SIG-M5 treated with dmso at 0.1 percent for 504 hours (cell line): ENCODE results near the gene SUPT20H.
"Not testable (repeated sequence)": the region's sequence is repeated elsewhere in the genome, so short reads cannot be mapped to it uniquely, and the experiment has no call there.

Source experiments
- DNase-seq: peaks from one replicate; lab custom pipeline; 2025; ENCODE audit not compliant: unreplicated experiment; lab: John Stamatoyannopoulos, UW

The SUPT20H gene

DNA sequence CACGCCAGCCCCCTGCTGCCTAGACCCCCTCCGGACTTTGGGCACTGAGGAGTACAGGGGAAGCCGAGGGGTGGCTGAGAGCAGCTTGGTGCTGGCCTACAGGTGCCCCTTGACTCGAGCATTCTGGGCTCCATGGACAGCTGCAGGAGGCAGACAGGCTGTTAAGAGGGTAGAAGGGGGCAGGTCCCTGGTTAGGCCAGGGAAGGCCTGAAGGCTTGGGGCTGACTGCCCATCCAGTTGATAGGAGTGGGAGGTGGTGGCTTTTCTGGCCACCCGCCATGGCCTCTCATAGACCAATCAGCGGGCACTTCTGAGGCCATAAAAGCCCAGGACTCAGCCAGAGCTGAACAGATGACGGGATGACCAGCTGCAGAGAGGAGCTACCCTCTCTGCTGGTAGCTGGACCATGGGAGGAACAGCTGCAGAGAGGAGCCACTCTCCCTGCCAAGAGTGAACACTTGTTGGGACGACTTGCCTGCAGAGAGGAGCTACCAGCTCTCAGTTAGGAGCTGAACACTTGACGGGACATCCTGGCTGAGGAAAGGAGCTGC, 10.7 kb upstream of the SUPT20H start:
- no peak for DNase-seq

DNA sequence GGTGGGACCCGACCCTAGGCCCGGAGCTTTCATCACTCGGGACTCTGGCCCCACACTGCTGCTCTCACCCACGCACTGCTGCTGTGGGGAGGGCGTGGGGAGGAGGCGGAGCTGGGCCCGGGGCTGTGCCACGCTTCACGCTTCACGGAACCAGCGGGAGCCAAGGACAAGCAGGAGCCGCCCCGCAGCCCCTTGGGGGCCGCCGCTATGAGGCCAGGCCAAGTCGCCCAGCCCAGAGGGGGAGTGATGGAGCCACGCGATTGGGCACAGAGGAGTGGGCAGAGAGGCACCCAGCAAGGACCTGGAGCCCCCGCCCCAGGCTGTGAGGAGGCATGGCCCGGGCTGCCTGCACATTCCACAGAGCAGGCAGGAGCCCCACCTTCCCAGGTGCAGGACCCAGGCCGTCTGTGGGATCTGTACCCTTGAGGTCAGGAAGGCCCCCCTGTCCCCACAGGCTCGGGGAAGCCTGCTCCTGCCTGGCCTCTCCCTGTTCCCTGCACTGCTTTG, 10.2 kb upstream of the SUPT20H start:
- no peak for DNase-seq

DNA sequence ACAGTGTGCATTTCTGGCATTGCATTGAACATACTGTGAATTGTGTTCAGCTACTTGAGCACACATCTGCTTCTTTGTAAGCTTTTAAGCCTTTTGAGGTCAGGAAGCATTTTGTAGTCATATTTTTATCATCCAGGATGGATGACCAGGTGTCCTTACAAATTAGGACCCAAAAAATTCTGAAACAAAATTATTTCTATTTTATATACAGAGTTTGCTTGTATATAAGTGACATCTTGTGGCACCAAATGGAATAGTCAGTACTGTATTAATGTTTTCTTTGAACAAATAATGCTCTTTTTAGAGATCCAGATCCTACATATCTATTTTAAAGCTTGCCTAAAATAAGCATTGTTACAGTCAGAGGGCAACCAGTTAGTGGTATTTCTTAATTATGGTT, 9.5 kb upstream of the SUPT20H start:
- peak; percentile 7 for DNase-seq

DNA sequence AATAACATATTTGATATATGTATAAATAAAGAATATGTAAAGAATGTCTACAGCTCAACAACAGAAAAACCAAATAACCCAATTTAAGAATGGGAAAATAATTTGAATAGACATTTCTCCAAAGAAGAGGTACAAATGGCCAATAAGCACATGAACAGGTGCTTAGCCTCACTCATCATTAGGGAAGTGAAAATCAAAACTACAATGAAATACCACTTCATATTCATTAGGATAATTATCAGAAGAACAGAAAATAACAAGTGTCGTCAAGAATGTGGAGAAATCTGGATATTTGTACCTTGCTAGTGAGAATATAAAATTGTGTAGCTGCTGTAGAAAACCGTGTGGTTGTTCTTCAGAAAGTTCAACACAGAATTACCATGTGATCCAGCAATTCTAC, 8.4 kb upstream of the SUPT20H start:
- no peak for DNase-seq

DNA sequence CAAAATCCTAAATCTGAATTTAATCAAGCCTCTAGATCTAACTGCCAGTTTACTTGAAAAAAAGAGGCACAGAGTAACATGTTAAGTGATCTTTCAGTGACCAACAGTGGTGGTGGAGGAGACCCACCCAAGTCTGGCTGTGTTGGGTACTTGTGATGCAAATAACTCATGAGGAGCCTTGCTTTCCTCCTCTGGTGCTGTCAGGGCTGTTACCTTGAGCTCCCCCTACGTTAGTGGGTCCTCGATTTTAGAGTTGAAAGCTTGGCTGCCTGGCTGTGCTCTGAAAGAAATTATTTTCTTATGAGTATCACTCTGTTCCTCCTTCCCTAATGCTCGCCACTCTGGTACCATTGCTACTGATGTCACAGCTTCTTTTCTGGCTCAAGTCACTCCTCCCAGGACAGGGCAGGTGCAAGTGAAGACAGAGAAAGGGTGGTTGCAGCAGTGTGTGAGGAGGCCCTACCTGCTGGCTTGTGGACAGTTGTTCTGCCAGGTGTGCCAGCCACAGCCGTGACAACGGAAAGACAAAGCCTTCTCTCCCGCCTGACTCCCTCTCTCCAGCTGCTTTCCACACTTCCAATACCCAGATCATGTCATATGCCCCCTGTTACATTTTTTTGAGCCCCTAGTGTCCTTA, 6.5 kb upstream of the SUPT20H start:
- DNase-seq, result no peak

DNA sequence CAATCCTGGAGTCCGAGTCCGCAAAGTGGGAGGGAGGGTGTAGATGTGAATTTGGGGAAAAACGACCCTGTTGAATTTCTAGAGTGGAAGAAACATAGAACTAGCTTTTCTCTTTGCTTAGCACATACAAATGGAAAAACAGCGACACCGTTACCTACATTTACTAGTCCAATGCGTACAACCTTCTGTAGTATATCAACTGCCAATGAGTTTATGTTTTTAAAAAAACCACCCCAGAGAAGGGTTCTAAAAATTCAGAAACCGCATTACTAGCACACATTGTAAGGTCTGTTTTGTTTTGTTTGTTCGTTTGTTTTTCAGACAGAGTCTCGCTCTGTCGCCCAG, 332 bp upstream of the SUPT20H start:
- no peak for DNase-seq

DNA sequence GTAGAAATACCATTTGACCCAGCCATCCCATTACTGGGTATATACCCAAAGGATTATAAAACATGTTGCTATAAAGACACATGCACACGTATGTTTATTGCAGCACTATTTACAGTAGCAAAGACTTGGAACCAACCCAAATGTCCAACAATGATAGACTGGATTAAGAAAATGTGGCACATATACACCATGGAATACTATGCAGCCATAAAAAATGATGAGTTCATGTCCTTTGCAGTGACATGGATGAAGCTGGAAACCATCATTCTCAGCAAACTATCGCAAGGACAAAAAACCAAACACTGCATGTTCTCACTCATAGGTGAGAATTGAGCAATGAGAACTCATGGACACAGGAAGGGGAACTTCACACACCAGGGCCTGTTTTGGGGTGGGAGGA, 3.3 kb downstream of the SUPT20H start:
- not testable (repeated sequence) for DNase-seq

DNA sequence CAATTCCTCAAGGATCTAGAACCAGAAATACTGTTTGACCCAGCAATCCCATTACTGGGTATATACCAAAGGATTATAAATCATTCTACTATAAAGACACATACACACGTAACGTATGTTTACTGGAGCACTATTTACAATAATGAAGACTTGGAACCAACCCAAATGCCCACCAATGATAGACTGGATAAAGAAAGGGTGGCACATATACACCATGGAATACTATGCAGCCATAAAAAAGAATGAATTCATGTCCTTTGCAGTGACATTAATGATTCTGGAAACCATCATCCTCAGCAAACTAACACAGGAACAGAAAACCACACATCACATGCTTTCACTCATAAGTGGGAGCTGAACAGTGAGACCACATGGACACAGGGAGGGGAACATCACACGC, 6.4 kb downstream of the SUPT20H start:
- DNase-seq, result not testable (repeated sequence)

DNA sequence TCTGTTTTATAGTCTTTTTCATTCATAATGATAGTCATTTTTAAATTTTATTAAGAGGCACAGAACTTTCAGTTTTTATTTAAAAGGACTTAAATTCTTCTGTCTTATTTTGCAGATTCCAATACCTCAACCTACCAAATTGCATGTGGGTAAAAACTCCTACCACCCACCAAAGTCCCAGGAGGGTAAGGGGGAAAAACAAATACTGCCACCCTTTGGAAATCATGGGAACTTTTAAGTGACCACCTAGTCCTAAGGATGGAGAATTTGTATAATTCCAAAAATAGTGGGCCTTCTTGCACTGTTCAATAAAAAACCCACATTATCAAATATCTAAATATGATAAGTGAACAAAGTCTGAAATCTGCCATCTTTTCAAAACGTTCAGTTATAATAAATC, 9.7 kb downstream of the SUPT20H start:
- DNase-seq, result no peak

DNA sequence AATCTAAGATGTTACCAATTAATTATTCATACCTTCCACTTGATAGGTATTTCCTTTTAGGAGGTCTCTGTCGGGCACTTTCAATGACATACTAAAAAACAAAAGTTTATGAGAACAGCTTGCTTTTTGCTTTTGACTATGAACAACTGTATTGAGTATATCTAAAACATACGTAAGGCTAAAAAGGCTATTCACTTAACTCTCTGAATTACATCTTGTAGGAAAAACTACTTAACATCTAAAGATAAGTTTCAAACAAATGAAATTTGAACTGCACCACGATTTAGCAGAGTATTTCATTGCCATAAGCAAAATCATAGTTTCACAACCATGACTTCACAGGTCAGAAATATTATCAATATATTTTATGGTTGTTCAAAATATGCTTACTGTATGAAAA, 11.6 kb downstream of the SUPT20H start:
- no peak for DNase-seq

DNA sequence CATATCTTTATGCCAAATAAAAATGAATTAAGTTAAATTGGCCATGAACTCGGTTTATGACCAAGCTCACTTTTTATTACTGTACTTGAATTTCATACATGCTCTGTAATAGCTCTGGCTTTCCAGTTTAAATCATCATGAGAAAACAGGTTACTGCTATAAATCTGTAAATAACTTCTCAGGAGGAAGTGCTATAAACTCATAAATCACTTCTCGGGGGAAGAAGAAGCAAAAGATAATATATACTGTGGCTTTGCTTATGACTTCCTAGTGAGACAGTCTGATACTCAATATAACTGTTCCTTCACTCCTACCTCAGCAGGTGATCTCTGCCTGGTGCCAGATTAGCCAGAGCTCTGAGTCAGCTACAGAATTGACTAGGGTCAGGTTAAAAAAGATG, 12.5 kb downstream of the SUPT20H start:
- DNase-seq, result no peak

DNA sequence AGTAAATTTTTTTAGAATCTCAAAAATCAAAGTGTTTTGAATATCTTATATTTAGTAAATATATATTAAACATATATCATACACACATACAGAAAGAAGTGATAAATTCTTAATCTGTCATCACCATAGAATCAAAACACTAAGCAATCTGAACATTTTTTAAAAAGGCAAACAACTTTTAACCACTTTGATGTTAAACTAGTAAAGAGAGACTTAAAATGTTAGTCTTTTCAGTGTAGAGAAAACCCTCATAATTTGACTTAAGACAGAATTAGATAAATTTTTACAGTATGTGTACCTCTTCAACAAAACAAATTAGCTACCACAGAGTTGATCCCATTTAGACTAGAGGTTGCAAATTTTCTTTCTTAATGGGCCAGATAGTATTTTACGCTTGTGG, 13.4 kb downstream of the SUPT20H start:
- DNase-seq, result no peak

DNA sequence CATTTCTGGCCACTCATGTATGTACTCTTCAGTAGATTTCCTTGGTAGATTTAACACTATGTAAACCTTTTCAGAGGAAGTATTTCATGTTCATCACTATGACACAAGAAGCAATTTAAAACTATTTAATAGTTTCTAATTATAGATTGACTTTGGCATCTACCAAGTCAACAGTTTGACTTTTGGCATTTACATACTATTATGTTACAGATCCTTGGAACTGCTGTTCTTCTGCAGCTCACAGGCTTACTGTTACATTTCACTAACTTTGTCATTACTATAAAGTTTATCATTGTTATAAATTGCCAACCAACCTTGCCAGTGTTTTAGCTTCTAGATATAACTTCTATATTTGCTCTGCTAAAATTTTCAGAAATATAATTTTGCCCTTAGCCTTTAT, 18.7 kb downstream of the SUPT20H start:
- no peak for DNase-seq

DNA sequence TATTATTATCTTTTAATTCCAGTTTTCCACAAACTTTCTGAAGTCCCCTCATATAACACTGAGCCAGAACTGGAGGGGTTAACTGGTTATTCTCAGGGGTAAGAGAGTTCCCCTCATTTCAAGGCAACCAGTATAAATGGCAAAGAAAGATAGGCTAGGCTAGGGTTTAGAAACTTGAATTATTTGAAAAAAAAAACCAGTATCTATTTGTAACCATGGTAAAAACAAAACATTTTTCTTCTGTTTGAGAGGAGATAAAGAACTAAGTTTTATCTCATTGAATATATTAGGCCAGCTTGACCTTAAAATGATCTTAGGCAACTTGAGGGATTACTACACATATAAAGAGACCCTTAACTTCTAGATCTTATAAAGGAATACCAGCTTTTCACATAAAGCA, 19.6 kb downstream of the SUPT20H start:
- no peak for DNase-seq

DNA sequence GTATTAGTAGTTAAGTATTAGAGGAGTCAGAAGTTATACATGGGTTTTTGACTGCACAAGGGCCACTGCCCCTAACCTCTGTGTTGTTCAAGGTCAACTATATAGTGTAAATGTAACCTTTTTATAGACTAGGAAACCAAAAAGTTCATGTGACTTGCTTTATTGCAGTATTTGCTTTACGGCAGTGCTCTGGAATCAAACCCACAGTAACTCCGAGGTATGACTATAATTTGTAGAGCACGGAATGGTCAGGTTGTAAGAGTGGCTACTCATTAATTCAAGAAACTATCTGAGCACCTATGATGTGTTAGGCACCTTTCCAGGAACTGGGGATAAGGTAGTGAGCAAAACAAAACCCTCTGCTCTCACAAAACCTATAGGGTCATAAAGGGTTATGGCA, 22.2 kb downstream of the SUPT20H start:
- DNase-seq, result no peak

DNA sequence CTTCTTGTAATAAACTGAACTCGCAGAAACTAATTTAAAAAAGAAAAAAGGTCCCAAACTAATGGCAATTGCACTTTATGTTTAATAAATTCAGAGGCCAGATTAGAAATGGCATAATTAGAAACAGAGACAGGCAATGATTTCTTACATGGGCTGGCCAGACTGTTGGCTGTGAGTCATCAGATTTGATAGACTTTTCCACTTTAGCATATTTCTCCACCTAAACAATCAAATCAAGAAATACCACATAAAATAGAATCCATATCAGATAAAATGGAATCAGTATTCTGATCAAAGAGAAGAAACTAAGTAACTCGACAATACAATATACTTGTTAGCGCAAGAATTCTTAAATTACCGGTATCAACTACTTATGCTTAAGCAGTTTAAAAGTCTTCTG, 29.9 kb downstream of the SUPT20H start:
- DNase-seq, result no peak

DNA sequence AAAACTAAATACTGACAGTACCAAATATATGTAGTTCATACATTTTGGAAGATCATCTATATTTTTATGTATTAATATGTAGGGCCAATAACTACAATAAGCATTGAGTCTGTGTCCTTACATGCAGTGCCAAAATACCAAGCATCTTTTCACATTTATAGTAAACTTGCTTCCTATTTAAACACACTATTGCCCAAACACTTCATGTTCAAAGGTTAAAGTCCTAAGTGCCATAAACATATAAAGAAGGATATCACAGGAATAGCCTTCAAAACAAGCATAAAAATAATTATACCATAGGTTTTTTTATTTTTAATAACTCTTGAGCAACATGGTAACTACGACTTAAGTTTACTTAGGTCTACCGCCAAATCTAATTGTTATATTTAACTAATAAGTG, 31.8 kb downstream of the SUPT20H start:
- DNase-seq, result no peak

DNA sequence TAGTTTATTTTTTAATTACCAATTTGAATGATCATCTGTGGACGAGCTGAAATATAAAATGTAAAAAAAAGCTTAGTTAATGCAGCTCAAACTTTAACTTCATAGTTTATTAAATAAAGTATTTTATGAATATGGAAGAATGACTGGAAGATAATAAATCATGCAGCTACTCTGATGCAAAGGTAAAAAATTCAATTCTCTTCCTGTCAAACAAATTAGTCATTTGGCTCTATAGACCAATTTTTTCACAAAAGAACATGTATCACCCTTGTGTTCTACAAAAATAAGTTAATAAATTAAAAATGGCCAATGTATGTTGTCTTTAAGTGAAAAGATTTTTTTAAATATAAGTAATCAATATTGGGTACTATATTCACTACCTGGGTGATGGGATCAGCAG, 32.7 kb downstream of the SUPT20H start:
- DNase-seq, result no peak

DNA sequence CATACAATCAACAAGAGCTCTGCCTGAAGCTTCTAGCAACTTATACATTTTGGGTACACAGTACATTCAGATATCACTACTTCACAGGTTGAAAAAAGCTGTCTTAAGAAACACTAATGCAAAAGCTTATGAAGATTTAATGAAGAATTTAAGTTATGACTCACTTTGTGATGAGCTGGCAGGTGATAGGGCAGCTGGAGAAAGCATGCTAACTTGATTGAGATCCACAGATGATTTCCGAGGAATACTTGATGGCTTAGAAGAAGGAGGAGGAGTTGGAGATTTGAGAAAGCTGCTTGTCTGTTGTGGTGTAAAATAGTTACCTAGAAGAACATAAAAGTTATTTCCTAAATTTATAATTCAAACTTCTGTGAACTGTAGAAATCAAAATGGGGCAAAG, 35.6 kb downstream of the SUPT20H start:
- no peak for DNase-seq

DNA sequence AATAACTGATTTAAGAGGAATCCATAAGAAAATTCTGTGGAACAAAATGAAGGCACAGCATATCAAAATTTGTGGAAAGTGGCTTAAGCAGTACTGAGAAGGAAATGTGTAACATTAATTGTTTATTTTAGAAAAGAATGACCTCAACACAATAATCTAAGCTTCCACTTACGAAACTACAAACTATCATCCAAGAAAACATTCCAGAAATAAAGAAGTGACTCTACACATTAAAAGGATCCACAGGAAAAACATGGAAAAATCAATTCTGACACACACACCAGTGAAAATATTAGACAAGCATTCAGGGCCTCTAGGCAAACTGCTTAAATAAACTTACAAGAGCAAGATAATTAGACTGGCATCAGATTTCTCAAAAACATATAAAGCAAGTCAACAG, 44.9 kb downstream of the SUPT20H start:
- DNase-seq, result no peak

DNA sequence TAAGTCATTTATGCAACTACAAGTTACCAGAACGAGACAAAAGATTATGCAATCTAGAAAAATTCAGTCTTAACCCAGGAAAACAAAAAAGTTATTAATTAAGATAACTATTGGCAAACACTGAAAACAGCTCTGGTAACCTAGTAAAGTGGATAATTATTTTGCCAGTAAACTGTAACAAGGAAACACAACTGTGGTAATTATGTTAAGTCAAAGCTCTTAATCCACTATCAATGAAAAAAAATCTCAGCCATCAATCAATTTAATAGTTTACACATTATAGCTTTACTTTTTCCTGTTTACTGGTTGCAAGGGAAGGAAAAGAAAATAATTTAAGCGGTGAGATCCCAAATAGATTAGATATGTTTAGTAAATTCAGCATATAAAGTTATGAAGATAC, 47.7 kb downstream of the SUPT20H start:
- no peak for DNase-seq

DNA sequence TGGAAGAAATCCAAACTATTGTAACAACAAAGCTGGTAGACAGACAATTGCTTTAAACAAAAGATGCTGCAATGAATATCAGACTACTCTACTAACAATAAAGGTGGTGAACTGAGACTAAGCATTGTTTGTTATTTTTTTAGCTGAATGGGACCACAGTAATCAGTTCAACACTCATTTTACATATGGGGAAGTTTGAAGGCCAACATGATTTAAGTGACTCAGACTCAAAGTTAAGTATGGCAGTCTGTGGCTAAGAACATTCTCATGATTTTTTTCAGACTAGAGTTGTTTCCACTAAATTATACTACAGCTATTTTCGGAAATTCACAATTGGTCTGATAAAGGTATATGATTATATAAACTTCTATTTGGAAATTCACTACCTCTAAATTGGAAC, 48.5 kb downstream of the SUPT20H start:
- DNase-seq, result no peak

DNA sequence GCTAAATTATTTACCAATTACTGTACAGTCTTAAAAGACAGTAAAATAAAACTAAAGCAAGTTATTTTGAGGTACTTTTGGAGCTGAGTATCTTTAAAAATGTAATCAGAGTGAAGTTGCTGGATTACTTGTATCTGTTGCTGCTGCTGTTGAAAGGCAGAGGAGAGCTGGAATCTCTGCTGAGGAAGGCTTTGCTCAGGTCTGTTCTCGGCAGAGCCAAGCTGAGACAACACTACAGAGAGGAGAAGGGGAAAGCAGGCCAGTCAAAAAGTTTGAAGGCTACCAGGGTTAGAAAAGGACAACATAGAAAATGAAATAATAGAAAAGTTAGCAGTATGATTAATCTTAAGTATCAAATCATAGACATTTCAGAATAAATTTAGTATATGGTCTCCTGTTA, 49.1 kb downstream of the SUPT20H start:
- DNase-seq, result no peak
